PFSK-1 (cell line): Measurements from ENCODE around the gene NCAN.

ENCODE experiments used
- FOXP2 ChIP-seq: optimal IDR thresholded peaks from 2 replicates; pipeline ENCODE3; 2011; ENCODE audit warnings: borderline replicate concordance, control low read depth, inconsistent platforms; ENCODE audit not compliant: insufficient read depth; ENCODE audit errors: extremely low read length, extremely low read depth
- POLR2AphosphoS5 ChIP-seq: IDR thresholded peaks from 2 replicates; pipeline ENCODE4 v1.6.1; 2012; ENCODE audit warnings: low read depth, mild to moderate bottlenecking, control low read depth, low read length, moderate library complexity
- SIN3A ChIP-seq: IDR thresholded peaks from 2 replicates; pipeline ENCODE4 v1.6.1; 2012; ENCODE audit warnings: mild to moderate bottlenecking, low read length, moderate library complexity, borderline replicate concordance; ENCODE audit not compliant: insufficient read depth
- TAF1 ChIP-seq: IDR thresholded peaks from 2 replicates; pipeline ENCODE4 v1.6.1; 2012; ENCODE audit warnings: low read length, control low read depth, borderline replicate concordance; ENCODE audit not compliant: insufficient read depth
- TF ChIP-seq, protein P1 (sequence below), 2 experiments: IDR thresholded peaks; 2 replicates each; pipeline versions ENCODE4 v1.6.1 to v1.8.0; 2011 to 2012; ENCODE audit warnings: low read depth in 2 of 2, low read length in 2 of 2, control low read depth in 1 of 2, inconsistent platforms in 1 of 2, mild to moderate bottlenecking in 1 of 2, moderate library complexity in 1 of 2; ENCODE audit not compliant: insufficient read depth in 1 of 2

Gene NCAN

DNA sequence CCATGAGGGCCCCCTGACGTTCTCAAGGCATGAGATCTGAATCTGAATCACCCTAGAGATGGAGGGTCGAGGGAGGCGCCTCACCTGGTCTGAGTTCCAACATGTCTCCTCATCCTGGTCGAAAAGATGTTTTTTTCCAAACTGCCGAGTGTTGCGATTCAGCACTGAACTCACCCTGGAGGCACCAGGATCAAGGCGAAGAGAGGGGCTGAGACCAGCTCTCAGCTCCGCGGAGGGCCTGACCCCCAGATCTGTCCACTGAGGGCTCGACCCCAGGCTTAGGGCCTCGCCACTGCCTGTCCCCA, 9.1 kb upstream of the NCAN start:
- no peak for TF ChIP-seq SIN3A
- TF ChIP-seq, protein P1, sequence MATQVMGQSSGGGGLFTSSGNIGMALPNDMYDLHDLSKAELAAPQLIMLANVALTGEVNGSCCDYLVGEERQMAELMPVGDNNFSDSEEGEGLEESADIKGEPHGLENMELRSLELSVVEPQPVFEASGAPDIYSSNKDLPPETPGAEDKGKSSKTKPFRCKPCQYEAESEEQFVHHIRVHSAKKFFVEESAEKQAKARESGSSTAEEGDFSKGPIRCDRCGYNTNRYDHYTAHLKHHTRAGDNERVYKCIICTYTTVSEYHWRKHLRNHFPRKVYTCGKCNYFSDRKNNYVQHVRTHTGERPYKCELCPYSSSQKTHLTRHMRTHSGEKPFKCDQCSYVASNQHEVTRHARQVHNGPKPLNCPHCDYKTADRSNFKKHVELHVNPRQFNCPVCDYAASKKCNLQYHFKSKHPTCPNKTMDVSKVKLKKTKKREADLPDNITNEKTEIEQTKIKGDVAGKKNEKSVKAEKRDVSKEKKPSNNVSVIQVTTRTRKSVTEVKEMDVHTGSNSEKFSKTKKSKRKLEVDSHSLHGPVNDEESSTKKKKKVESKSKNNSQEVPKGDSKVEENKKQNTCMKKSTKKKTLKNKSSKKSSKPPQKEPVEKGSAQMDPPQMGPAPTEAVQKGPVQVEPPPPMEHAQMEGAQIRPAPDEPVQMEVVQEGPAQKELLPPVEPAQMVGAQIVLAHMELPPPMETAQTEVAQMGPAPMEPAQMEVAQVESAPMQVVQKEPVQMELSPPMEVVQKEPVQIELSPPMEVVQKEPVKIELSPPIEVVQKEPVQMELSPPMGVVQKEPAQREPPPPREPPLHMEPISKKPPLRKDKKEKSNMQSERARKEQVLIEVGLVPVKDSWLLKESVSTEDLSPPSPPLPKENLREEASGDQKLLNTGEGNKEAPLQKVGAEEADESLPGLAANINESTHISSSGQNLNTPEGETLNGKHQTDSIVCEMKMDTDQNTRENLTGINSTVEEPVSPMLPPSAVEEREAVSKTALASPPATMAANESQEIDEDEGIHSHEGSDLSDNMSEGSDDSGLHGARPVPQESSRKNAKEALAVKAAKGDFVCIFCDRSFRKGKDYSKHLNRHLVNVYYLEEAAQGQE (IDR thresholded peaks at IDR 0.05; ENCODE audit: insufficient read depth in 1 of 2, low read depth in 2 of 2, low read length in 2 of 2): no peak
- no peak for TF ChIP-seq TAF1
- TF ChIP-seq FOXP2: no peak
- no peak; the same call in 1 of the 2 replicates for TF ChIP-seq POLR2AphosphoS5

DNA sequence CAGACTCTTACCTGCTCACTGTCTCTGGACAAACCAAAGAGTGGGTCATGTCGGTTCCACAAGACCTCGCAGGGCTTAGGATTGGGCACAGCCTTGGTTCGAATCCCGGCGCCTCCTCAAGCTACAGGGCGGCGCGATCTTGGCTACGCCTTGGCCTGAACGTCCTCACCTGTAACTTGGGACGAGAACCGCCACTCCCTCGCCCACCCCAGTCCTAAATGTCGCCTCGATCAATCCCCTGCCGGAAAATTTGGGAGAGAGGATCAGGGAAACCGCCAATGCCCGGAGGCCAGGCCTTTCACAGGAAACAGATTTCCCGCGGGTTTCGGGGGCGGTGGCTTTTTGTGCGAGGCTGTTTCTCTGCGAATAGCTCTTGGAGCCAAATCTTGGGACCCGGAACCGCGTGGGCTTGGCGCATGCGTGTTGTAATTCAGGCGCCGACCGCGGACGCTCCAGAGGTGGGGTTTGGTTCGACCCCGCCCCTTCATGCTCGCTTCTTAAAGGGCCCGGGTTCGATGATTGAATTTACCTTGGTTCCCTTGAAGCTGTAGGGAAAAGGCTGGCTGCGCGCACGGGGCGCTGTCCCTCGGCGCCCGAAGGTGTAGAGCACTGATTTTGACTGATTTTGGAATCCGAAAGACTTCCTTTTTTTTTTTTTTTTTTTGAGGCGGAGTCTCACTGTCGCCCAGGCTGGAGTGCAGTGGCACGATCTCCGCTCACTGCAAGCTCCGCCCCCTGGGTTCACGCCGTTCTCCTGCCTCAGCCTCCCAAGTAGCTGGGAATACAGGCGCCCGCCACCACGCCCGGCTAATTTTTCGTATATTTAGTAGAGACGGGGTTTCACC, 8.5 kb upstream of the NCAN start, which contains the start of gene NR2C2AP:
Gene NR2C2AP, minus strand, starts transcription at position 403 of the 845 bp plus-strand sequence. Its CDS starts 354 bp downstream, at position 49.
- no peak for TF ChIP-seq SIN3A
- TF ChIP-seq, protein P1 (IDR thresholded peaks at IDR 0.05; ENCODE audit: insufficient read depth in 1 of 2, low read depth in 2 of 2, low read length in 2 of 2): no peak
- TF ChIP-seq TAF1: 0 out of 2 replicates have a peak, but pooled peaks have one; percentile 28
- TF ChIP-seq FOXP2: no peak
- peak; percentile 77 for TF ChIP-seq POLR2AphosphoS5

DNA sequence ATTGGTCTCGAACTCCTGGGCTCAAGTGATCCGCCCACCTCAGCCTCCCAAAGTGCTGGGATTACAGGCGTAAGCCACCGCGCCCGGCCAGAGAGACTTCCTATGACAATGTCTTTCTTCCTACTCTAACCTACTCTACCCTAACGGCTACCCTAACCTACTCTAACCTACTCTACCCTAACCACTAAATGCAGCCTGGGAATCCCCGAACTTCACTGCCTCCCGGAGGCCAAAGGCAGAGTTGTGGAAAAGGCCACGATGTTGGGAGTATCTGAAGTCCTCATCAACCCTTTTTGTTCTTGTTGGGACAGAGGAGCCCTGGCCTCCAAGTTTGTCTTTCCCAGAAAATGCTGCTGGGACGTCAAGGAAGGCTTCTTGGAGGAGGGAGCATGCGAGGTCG, 7.6 kb upstream of the NCAN start:
- no peak for TF ChIP-seq POLR2AphosphoS5

DNA sequence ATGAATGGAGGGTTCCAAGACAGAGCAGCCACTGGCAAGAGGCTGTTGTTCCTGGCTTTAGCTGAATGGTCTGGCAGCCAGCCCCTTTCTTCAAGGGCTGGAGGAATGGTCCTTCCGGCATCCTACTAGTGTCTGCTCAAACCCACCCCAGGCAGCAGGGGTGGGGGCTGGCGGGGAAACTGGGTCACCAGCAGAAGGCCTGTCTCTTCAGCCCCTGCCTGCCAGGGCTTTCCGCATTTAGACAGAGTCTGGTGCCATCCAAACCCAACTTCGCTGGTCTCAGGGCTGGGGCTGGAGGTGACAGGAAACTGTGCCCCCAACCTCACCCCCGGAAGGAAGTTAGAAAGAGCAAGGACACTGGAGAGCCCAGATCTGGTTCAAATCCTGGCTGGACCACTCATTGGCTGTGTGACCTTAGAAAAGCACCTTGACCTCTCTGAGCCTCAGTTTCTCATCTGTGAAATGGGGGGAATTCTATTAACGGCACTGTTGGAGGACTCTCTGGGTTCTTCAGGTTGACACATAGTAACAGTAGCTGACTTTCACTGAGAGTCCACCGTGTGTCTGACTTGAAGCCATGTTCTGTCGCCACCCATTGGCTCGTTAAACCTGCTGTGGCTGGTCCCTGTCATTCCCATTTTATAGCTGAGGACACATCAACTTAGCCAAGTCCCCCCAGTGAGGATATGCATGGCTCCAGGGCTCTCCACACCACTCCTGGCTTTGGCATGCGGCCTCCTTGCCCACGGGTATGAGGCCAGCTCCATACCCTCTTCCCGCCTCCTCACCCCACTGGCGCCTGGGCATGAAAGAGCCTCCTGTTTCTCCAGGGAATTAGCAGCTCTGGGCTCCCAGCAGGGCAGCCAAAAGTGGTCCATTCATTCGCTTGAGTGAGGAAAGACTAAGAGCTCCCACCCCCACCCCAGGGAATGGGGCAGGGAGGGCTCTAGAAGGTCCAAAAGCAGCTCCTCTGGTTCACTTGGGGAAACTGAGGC, 6.0 kb upstream of the NCAN start:
- TF ChIP-seq FOXP2 (no peak), TAF1 (no peak), SIN3A (no peak), POLR2AphosphoS5 (no peak)
- TF ChIP-seq, protein P1 (IDR thresholded peaks at IDR 0.05; ENCODE audit: insufficient read depth in 1 of 2, low read depth in 2 of 2, low read length in 2 of 2): no peak

DNA sequence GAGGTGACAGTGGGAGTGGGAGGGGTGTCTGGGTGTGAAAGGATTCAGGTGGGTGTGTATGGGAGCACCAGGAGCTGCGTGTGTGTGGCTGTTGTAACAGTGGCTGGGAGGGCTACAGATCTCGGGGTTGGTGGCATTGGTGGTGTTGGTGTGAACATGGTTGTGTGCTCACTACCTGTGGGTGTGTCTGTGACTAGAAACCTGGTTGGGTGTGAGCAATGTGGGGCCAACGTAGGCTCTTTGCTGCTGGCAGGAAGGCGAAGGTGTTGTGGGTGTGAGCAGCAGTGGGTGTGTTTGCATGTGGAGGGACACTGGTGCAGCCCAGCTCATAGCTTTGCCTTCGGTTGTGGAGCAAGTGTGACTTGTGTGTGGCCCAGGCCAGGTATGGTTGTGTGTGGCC, 4.8 kb upstream of the NCAN start:
- TF ChIP-seq TAF1 (no peak), SIN3A (no peak), POLR2AphosphoS5 (no peak), FOXP2 (no peak)
- TF ChIP-seq, protein P1 (IDR thresholded peaks at IDR 0.05; ENCODE audit: insufficient read depth in 1 of 2, low read depth in 2 of 2, low read length in 2 of 2): no peak
